ENCODE data around the gene ATRNL1.

DNA sequence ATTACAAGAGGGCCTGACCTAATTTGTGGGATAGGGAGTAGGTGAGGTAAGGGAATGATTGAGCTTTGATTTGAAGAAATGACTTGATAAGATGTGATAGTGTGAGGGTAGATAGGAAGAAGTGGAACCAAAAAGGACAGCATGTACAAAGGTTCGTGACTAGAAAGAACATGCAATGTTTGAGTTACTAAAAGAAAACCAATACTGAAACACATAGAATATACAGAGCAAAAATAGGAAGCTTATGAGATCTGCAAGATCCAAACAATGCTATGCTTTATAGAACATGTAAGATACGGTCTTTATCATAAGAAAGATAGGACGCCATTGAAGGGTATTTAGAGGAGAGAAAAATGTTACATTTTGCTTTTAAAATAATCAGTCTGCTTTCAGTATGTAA, 343.8 kb downstream of the ATRNL1 start:
- no peak for TF ChIP-seq CTCF (IDR thresholded peaks at IDR 0.05; ENCODE audit: poor library complexity, severe bottlenecking)
- no peak for TF ChIP-seq EZH2 (IDR thresholded peaks at IDR 0.05; ENCODE audit: borderline replicate concordance, insufficient read depth, low read length, poor library complexity, severe bottlenecking)
